ENCODE data around the gene XXYLT1. TPM values are rescaled to one million over a fixed set of nuclear protein-coding genes. Genes with fewer than 3 reads are reported as not detected.

Gene XXYLT1
- total and polyA plus RNA-seq, 2 of the 4 experiments (the other 2 are of a cell fraction): 14.7 to 18.1 TPM

- Histone ChIP-seq H3K4ac (ENCODE audit: low read depth, low read length) (no peak overlapping the region), H3K9me3 (ENCODE audit: control insufficient read depth, insufficient read depth, low read length) (no peaks in the 10 kb centered on the region), H2BK5ac (ENCODE audit: low read depth, low read length, poor library complexity, severe bottlenecking) (no peak overlapping the region), H2BK120ac (ENCODE audit: low read depth, low read length) (no peak overlapping the region), H4K20me1 (ENCODE audit: insufficient read depth, low read length) (peaks cover 6% of the 10 kb centered on the region), H3K27ac (ENCODE audit: insufficient read depth, low read length) (no peak overlapping the region), H4K5ac (ENCODE audit: low read depth, low read length) (no peak overlapping the region), H3K4me2 (ENCODE audit: low read depth, low read length) (no peak overlapping the region), H3K23ac (ENCODE audit: low read depth, low read length) (no peak overlapping the region), H3K9ac (ENCODE audit: low read depth, low read length) (no peak overlapping the region), H4K91ac (ENCODE audit: insufficient read depth, low read depth, low read length) (no peak overlapping the region), H3K56ac (ENCODE audit: extremely low read depth, insufficient read depth, low read length) (no peak overlapping the region), H2AK5ac (ENCODE audit: low read depth, low read length) (no peak overlapping the region), H3K14ac (replicated peaks; ENCODE audit: low read depth, low read length) (no peak overlapping the region), H2BK15ac (ENCODE audit: low read depth, low read length) (no peak overlapping the region), H2AFZ (replicated peaks; ENCODE audit: low read length, poor library complexity) (no peak overlapping the region), H2AK9ac (replicated peaks; ENCODE audit: low read depth, low read length, poor library complexity) (no peak overlapping the region), H3K36me3 (ENCODE audit: control insufficient read depth, insufficient read depth, low read length) (peaks cover 13% of the 10 kb centered on the region), H4K8ac (ENCODE audit: low read depth in 2 of 2, low read length in 2 of 2) (no peak overlapping the region), H3K79me1 (ENCODE audit: low read depth in 1 of 2, low read length in 2 of 2) (peaks cover 0 to 18% of the 10 kb centered on the region in 2 experiments; a peak in 2 of 4 replicates), H2BK20ac (ENCODE audit: low read depth, low read length) (no peak overlapping the region), H3K18ac (ENCODE audit: low read depth, low read length) (no peak overlapping the region), H3K4me1 (ENCODE audit: control insufficient read depth, insufficient read depth, low read length) (peaks cover 9% of the 10 kb centered on the region), H3K9me1 (ENCODE audit: insufficient read depth, low read length) (peaks cover 14% of the 10 kb centered on the region; the same call in 1 of the 2 replicates), H3K4me3 (ENCODE audit: insufficient read depth, low read depth, low read length) (no peak overlapping the region), H3K27me3 (ENCODE audit: control insufficient read depth, insufficient read depth, low read length) (no peaks in the 10 kb centered on the region)
- ChIA-PET POLR2A (ENCODE audit: unreplicated experiment) (no interaction called here), CTCF (interaction anchor here (0.7 kb wide), 1 partner anchor 35 kb away, joined by 3 read pairs; no protein-coding TSS in a partner anchor)
- no peak for DNase-seq
- in situ Hi-C loops (cut with MboI; ENCODE audit: low sequenced_read_pairs): no loop called here
- WGBS, 2 experiments (ENCODE audit: extremely low coverage in 2 of 2, insufficient read length in 1 of 2): 100% methylated on average over 1 of the region's 4 CpGs
- intact Hi-C loops (cut with micrococcal nuclease): loop anchor here (5.0 kb wide), 1 partner anchor 36 kb away; no protein-coding TSS in a partner anchor
- ATAC-seq (ENCODE audit: low read depth): no peak
- dilution Hi-C loops (cut with HindIII; ENCODE audit: low sequenced_read_pairs, unreplicated experiment): no loop called here
- BruUV-seq (replicated peaks): no TSS peak
- TF ChIP-seq CTCF (conservative IDR thresholded peaks at IDR 0.05; ENCODE audit: low read depth, low read length): no peak
- TF ChIP-seq RFX5 (IDR thresholded peaks at IDR 0.05; ENCODE audit: low read depth, low read length): no peak
- TF ChIP-seq ELK1 (IDR thresholded peaks at IDR 0.05; ENCODE audit: borderline replicate concordance, low read depth, low read length): no peak
- no peak for TF ChIP-seq CEBPB (IDR thresholded peaks at IDR 0.05; ENCODE audit: low read depth, low read length)
- no peak for TF ChIP-seq RAD21 (IDR thresholded peaks at IDR 0.05; ENCODE audit: low read length)
- TF ChIP-seq SMC3 (IDR thresholded peaks at IDR 0.05; ENCODE audit: low read depth, low read length): no peak
- no peak for TF ChIP-seq MAZ (IDR thresholded peaks at IDR 0.05; ENCODE audit: borderline replicate concordance, low read depth, low read length)
- TF ChIP-seq POLR2A (IDR thresholded peaks at IDR 0.05; ENCODE audit: low read depth, low read length): no peak
- no peak for TF ChIP-seq MAFK (IDR thresholded peaks at IDR 0.05; ENCODE audit: low read depth, low read length)
- TF ChIP-seq NFE2L2 (IDR thresholded peaks at IDR 0.05; ENCODE audit: low read depth, low read length): no peak
These were observed 35.4 kb upstream of the XXYLT1 start for GRCh38 chr3:195306369-195306768.

All from IMR-90 (cell line).